ENCODE measurements around the gene NR1I2.

GRCh38 chr3:119781330-119782198 lies at the start of gene NR1I2:
- TF ChIP-seq EZH2 (IDR thresholded peaks at IDR 0.05; ENCODE audit: insufficient read depth, poor library complexity, severe bottlenecking) (no peak), EZH2phosphoT487 (IDR thresholded peaks at IDR 0.05; ENCODE audit: insufficient read depth, low read depth) (no peak)

Measured in GM23248 (cell line).